ENCODE data around the gene NHLRC3. TPM values are rescaled to one million over a fixed set of nuclear protein-coding genes. Genes with fewer than 3 reads are reported as not detected.

NHLRC3 gene
- total RNA-seq, 1 donor from 2014 or later, result 23.5 TPM

- no peak overlapping the region for H3K27ac Mint-ChIP-seq (ENCODE audit: unreplicated experiment)
- no peak for TF ChIP-seq CTCF (IDR thresholded peaks at IDR 0.05)
- peaks cover 1% of the 10 kb centered on the region for H3K36me3 Mint-ChIP-seq (ENCODE audit: unreplicated experiment)
- H3K9me3 Mint-ChIP-seq (ENCODE audit: unreplicated experiment), result no peaks in the 10 kb centered on the region
- H3K27me3 Mint-ChIP-seq (ENCODE audit: unreplicated experiment), result no peaks in the 10 kb centered on the region
- peak overlapping the region; percentile 93 for H3K4me3 Mint-ChIP-seq (ENCODE audit: unreplicated experiment)
- H3K4me1 Mint-ChIP-seq (ENCODE audit: unreplicated experiment), result peaks cover 47% of the 10 kb centered on the region
- no peak for DNase-seq (ENCODE audit: extremely low spot score, unreplicated experiment)
Measured at GRCh38 chr13:39035204-39035603, 3.1 kb upstream of the NHLRC3 start.

GRCh38 chr13:39035799-39036198 lies 2.5 kb upstream of the NHLRC3 start:
- no peaks in the 10 kb centered on the region for H3K9me3 Mint-ChIP-seq (ENCODE audit: unreplicated experiment)
- peak overlapping the region; percentile 93 for H3K4me3 Mint-ChIP-seq (ENCODE audit: unreplicated experiment)
- H3K27me3 Mint-ChIP-seq (ENCODE audit: unreplicated experiment), result no peaks in the 10 kb centered on the region
- H3K36me3 Mint-ChIP-seq (ENCODE audit: unreplicated experiment), result peaks cover 1% of the 10 kb centered on the region
- no peak for DNase-seq (ENCODE audit: extremely low spot score, unreplicated experiment)
- H3K4me1 Mint-ChIP-seq (ENCODE audit: unreplicated experiment), result peaks cover 52% of the 10 kb centered on the region
- no peak for TF ChIP-seq CTCF (IDR thresholded peaks at IDR 0.05)
- H3K27ac Mint-ChIP-seq (ENCODE audit: unreplicated experiment), result peak overlapping the region; percentile 78

GRCh38 chr13:39036212-39036611 lies 2.0 kb upstream of the NHLRC3 start:
- H3K4me3 Mint-ChIP-seq (ENCODE audit: unreplicated experiment), result peak overlapping the region; percentile 93
- H3K4me1 Mint-ChIP-seq (ENCODE audit: unreplicated experiment), result peaks cover 54% of the 10 kb centered on the region

GRCh38 chr13:39037410-39037879 lies 811 bp upstream of the NHLRC3 start:
- H3K27ac Mint-ChIP-seq (ENCODE audit: unreplicated experiment), result peak overlapping the region; percentile 95
- DNase-seq (ENCODE audit: extremely low spot score, unreplicated experiment), result no peak
- H3K9me3 Mint-ChIP-seq (ENCODE audit: unreplicated experiment), result no peaks in the 10 kb centered on the region
- TF ChIP-seq CTCF (IDR thresholded peaks at IDR 0.05), result no peak
- peak overlapping the region; percentile 93 for H3K4me3 Mint-ChIP-seq (ENCODE audit: unreplicated experiment)
- H3K36me3 Mint-ChIP-seq (ENCODE audit: unreplicated experiment), result peaks cover 4% of the 10 kb centered on the region
- peaks cover 54% of the 10 kb centered on the region for H3K4me1 Mint-ChIP-seq (ENCODE audit: unreplicated experiment)
- no peaks in the 10 kb centered on the region for H3K27me3 Mint-ChIP-seq (ENCODE audit: unreplicated experiment)

More at GRCh38 chr13:39036212-39036611, 2.0 kb upstream of the NHLRC3 start:
- H3K9me3 Mint-ChIP-seq (ENCODE audit: unreplicated experiment), result no peaks in the 10 kb centered on the region
- no peak for DNase-seq (ENCODE audit: extremely low spot score, unreplicated experiment)
- TF ChIP-seq CTCF (IDR thresholded peaks at IDR 0.05), result no peak
- peak overlapping the region; percentile 78 for H3K27ac Mint-ChIP-seq (ENCODE audit: unreplicated experiment)
- H3K27me3 Mint-ChIP-seq (ENCODE audit: unreplicated experiment), result no peaks in the 10 kb centered on the region
- H3K36me3 Mint-ChIP-seq (ENCODE audit: unreplicated experiment), result peaks cover 4% of the 10 kb centered on the region

- H3K36me3 Mint-ChIP-seq (ENCODE audit: unreplicated experiment), result peaks cover 4% of the 10 kb centered on the region
- no peak for TF ChIP-seq CTCF (IDR thresholded peaks at IDR 0.05)
- no peaks in the 10 kb centered on the region for H3K9me3 Mint-ChIP-seq (ENCODE audit: unreplicated experiment)
- H3K4me1 Mint-ChIP-seq (ENCODE audit: unreplicated experiment), result peaks cover 53% of the 10 kb centered on the region
- H3K4me3 Mint-ChIP-seq (ENCODE audit: unreplicated experiment), result peak overlapping the region; percentile 93
- no peaks in the 10 kb centered on the region for H3K27me3 Mint-ChIP-seq (ENCODE audit: unreplicated experiment)
- H3K27ac Mint-ChIP-seq (ENCODE audit: unreplicated experiment), result peak overlapping the region; percentile 95
- no peak for DNase-seq (ENCODE audit: extremely low spot score, unreplicated experiment)
Measured at GRCh38 chr13:39038569-39039030, 344 bp downstream of the NHLRC3 start.

All from osteocyte (in vitro differentiated cells).